ENCODE results near the gene MXD3. TPM values are rescaled to one million over a fixed set of nuclear protein-coding genes. Genes with fewer than 3 reads are reported as not detected.

MXD3 gene
- total RNA-seq, 2 experiments from 2014 or later, result 81.3 to 130 TPM

- CTCF ChIA-PET (ENCODE audit: unreplicated experiment), result interaction anchor here (0.5 to 0.6 kb wide), 6 partner anchors 39 to 454 kb away, joined by 3 to 10 read pairs (median 4); no protein-coding TSS in a partner anchor
- peak; percentile 31 for DNase-seq (ENCODE audit: low spot score)
Measured at GRCh38 chr5:177304392-177305119, 7.1 kb downstream of the MXD3 start.

GRCh38 chr5:177303925-177304391, 7.7 kb downstream of the MXD3 start:
- no peak for TF ChIP-seq EZH2phosphoT487 (IDR thresholded peaks at IDR 0.05; ENCODE audit: borderline replicate concordance, low read depth, low read length)
- no peak for TF ChIP-seq CTCF (conservative IDR thresholded peaks at IDR 0.05; ENCODE audit: low read length)
- intact Hi-C loops (cut with micrococcal nuclease; ENCODE audit: unreplicated experiment), result loop anchor here (1.0 to 10.0 kb wide), 4 partner anchors 127 to 657 kb away; partner anchors contain the start of gene TSPAN17
- Histone ChIP-seq H4K20me1 (ENCODE audit: insufficient read depth, low read length) (peaks cover 14% of the 10 kb centered on the region), H2AFZ (ENCODE audit: low read length) (peak overlapping the region; percentile 31; the same call in 1 of the 2 replicates), H3K9me3 (ENCODE audit: low read length) (no peaks in the 10 kb centered on the region), H3K4me3 (ENCODE audit: low read depth, low read length, poor library complexity, severe bottlenecking) (peak overlapping the region; percentile 100), H3K36me3 (ENCODE audit: insufficient read depth, low read length) (peaks cover 66% of the 10 kb centered on the region), H3K27ac (ENCODE audit: low read depth, low read length, poor library complexity, severe bottlenecking) (peak overlapping the region; percentile 68), H3K4me2 (ENCODE audit: low read length) (peak overlapping the region; percentile 93), H3K79me2 (ENCODE audit: insufficient read depth, low read depth, low read length) (peaks cover 41% of the 10 kb centered on the region), H3K4me1 (ENCODE audit: insufficient read depth, low read length, poor library complexity, severe bottlenecking) (peaks cover 75% of the 10 kb centered on the region), H3K9me2 (ENCODE audit: insufficient read depth, low read length) (no peaks in the 10 kb centered on the region)
- DNase-seq (ENCODE audit: low spot score), result peak; percentile 28
- CTCF ChIA-PET (ENCODE audit: unreplicated experiment), result no interaction called here
- POLR2A ChIA-PET, result interaction anchor here (0.6 to 1.1 kb wide), 3 partner anchors 11 to 85 kb away, joined by 3 to 8 read pairs (median 4); no protein-coding TSS in a partner anchor
- TSS peak; percentile 81 for BruUV-seq (replicated peaks)

More at GRCh38 chr5:177304392-177305119, 7.1 kb downstream of the MXD3 start:
- H3K27ac ChIP-seq (ENCODE audit: low read depth, low read length, poor library complexity, severe bottlenecking), result peak overlapping the region; percentile 68
- peaks cover 71% of the 10 kb centered on the region for H3K36me3 ChIP-seq (ENCODE audit: insufficient read depth, low read length)
- H2AFZ ChIP-seq (ENCODE audit: low read length), result no peak overlapping the region
- H4K20me1 ChIP-seq (ENCODE audit: insufficient read depth, low read length), result peaks cover 19% of the 10 kb centered on the region
- intact Hi-C loops (cut with micrococcal nuclease; ENCODE audit: unreplicated experiment), result loop anchor here (5.0 to 10.0 kb wide), 3 partner anchors 127 to 657 kb away; partner anchors contain the start of gene TSPAN17
- no peaks in the 10 kb centered on the region for H3K9me2 ChIP-seq (ENCODE audit: insufficient read depth, low read length)
- peaks cover 78% of the 10 kb centered on the region for H3K4me1 ChIP-seq (ENCODE audit: insufficient read depth, low read length, poor library complexity, severe bottlenecking)
- POLR2A ChIA-PET, result interaction anchor here (0.6 to 1.0 kb wide), 2 partner anchors 71 to 191 kb away, joined by 3 to 4 read pairs; no protein-coding TSS in a partner anchor
- no peaks in the 10 kb centered on the region for H3K9me3 ChIP-seq (ENCODE audit: low read length)
- BruUV-seq (replicated peaks), result no TSS peak
- H3K79me2 ChIP-seq (ENCODE audit: insufficient read depth, low read depth, low read length), result peaks cover 41% of the 10 kb centered on the region
- TF ChIP-seq EZH2phosphoT487 (IDR thresholded peaks at IDR 0.05; ENCODE audit: borderline replicate concordance, low read depth, low read length) (no peak), CTCF (conservative IDR thresholded peaks at IDR 0.05; ENCODE audit: low read length) (no peak)
- peak overlapping the region; percentile 93 for H3K4me2 ChIP-seq (ENCODE audit: low read length)
- H3K4me3 ChIP-seq (ENCODE audit: low read depth, low read length, poor library complexity, severe bottlenecking), result peak overlapping the region; percentile 100
